ENCODE results near the gene FLG2.
"Not testable (repeated sequence)": the region's sequence is repeated elsewhere in the genome, so short reads cannot be mapped to it uniquely, and the experiment has no call there.

FLG2 gene

GRCh38 chr1:152309955-152310354 lies 49.9 kb downstream of the FLG2 start:
- no peak for DNase-seq

- not testable (repeated sequence) for DNase-seq
These were observed 50.4 kb downstream of the FLG2 start for GRCh38 chr1:152309320-152309901.

GRCh38 chr1:152308758-152309157 lies 51.0 kb downstream of the FLG2 start:
- not testable (repeated sequence) for DNase-seq

GRCh38 chr1:152307970-152308369 lies 51.8 kb downstream of the FLG2 start:
- not testable (repeated sequence) for DNase-seq

GRCh38 chr1:152306123-152306522 lies 53.7 kb downstream of the FLG2 start:
- not testable (repeated sequence) for DNase-seq

GRCh38 chr1:152304773-152305172 lies 55.0 kb downstream of the FLG2 start:
- DNase-seq = not testable (repeated sequence)

GRCh38 chr1:152303139-152303872 lies 56.5 kb downstream of the FLG2 start:
- not testable (repeated sequence) for DNase-seq
